Measurements from ENCODE around the gene ITIH5. TPM values are rescaled to one million over a fixed set of nuclear protein-coding genes. Genes with fewer than 3 reads are reported as not detected.
A peak's percentile ranks its signal among the peaks of the same experiment; 100 is the strongest.

Gene ITIH5
- total RNA-seq, 6 experiments from 2014 or later: 0.20 to 0.62 (median 0.48) TPM

DNA sequence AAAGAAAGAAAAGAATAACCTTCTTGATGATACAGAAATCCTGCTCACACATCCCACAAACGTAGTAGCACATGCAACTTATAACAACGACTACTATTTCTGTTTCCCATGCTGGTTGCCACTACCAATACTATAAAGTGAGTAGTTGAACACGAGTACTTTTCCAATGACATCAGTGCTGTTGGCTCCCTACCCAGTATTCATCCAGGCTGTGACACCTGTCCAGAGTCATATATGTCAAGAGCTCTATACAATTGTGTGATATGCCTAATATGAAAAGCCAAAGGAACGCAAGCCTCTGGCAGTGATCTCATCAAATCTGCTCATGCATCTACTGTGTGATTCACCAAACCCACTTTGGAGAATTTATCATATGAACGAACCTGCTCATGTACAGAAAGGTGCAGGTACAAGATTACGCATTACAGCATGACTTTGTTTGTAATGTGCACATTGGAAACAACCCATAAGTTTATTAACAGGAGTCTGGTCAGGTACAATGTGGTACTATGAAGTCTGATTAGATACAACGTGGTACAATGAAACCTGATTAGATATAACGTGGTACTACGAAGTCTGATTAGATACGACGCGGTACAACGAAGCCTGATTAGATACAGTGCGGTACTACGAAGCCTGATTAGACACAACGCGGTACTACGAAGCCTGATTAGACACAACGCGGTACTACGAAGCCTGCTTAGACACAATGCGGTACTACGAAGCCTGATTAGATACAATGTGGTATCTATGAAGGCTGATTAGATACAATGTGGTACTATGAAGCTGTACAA lies 5.8 kb upstream of the ITIH5 start:
- no peak overlapping the region for H3K27ac ChIP-seq
- intact Hi-C loops (cut with DNase I): loop anchor here in 1 of 2 donors (10.0 kb wide), 1 partner anchor 138 kb away; no protein-coding TSS in a partner anchor
- no peak overlapping the region for H3K4me3 ChIP-seq
- H3K9me3 ChIP-seq: no peaks in the 10 kb centered on the region
- H3K4me1 ChIP-seq: no peaks in the 10 kb centered on the region
- DNase-seq: no peak
- no peaks in the 10 kb centered on the region for H3K27me3 ChIP-seq
- no peak for TF ChIP-seq POLR2A (IDR thresholded peaks at IDR 0.05)
- TF ChIP-seq, protein P1, sequence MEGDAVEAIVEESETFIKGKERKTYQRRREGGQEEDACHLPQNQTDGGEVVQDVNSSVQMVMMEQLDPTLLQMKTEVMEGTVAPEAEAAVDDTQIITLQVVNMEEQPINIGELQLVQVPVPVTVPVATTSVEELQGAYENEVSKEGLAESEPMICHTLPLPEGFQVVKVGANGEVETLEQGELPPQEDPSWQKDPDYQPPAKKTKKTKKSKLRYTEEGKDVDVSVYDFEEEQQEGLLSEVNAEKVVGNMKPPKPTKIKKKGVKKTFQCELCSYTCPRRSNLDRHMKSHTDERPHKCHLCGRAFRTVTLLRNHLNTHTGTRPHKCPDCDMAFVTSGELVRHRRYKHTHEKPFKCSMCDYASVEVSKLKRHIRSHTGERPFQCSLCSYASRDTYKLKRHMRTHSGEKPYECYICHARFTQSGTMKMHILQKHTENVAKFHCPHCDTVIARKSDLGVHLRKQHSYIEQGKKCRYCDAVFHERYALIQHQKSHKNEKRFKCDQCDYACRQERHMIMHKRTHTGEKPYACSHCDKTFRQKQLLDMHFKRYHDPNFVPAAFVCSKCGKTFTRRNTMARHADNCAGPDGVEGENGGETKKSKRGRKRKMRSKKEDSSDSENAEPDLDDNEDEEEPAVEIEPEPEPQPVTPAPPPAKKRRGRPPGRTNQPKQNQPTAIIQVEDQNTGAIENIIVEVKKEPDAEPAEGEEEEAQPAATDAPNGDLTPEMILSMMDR (IDR thresholded peaks at IDR 0.05): no peak
- H3K36me3 ChIP-seq: no peaks in the 10 kb centered on the region
- ATAC-seq: no peak
- WGBS (ENCODE audit: insufficient coverage, low coverage, low lambda C conversion rate, missing lambda C conversion rate): 71% methylated on average over 23 of the region's 23 CpGs

DNA sequence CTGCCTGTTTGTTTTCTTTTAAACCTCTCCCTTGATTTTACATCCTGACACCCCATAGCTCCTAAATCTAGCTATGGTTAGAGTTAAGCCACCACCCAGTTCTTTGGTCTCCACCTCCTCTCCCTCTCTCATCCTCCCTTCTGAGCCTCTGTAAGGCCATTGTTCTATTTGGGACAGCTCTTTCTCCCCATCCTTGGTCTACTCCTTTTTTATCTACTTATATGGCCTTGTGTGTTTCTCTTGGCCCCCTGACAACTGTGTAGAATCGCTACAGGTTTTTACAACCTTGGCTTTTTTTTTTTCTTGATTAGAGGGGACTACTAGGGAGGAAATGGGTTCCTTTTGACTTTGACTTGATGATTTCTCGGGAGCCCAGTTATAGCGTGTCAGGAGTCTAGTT lies 3.4 kb upstream of the ITIH5 start:
- ATAC-seq (no peak), DNase-seq (no peak)
- intact Hi-C loops (cut with DNase I): loop anchor here in 1 of 2 donors (10.0 kb wide), 1 partner anchor 135 kb away; no protein-coding TSS in a partner anchor
- Histone ChIP-seq H3K27ac (no peak overlapping the region), H3K4me3 (no peak overlapping the region), H3K36me3 (no peaks in the 10 kb centered on the region), H3K9me3 (no peaks in the 10 kb centered on the region), H3K27me3 (peaks cover 0 to 3% of the 10 kb centered on the region in 2 donors), H3K4me1 (peaks cover 0 to 9% (median 0%) of the 10 kb centered on the region in 4 donors)
- TF ChIP-seq, protein P1 (IDR thresholded peaks at IDR 0.05): no peak
- no peak for TF ChIP-seq POLR2A (IDR thresholded peaks at IDR 0.05)
- 83% methylated on average over 3 of the region's 3 CpGs for WGBS (ENCODE audit: insufficient coverage, low coverage, low lambda C conversion rate, missing lambda C conversion rate)

DNA sequence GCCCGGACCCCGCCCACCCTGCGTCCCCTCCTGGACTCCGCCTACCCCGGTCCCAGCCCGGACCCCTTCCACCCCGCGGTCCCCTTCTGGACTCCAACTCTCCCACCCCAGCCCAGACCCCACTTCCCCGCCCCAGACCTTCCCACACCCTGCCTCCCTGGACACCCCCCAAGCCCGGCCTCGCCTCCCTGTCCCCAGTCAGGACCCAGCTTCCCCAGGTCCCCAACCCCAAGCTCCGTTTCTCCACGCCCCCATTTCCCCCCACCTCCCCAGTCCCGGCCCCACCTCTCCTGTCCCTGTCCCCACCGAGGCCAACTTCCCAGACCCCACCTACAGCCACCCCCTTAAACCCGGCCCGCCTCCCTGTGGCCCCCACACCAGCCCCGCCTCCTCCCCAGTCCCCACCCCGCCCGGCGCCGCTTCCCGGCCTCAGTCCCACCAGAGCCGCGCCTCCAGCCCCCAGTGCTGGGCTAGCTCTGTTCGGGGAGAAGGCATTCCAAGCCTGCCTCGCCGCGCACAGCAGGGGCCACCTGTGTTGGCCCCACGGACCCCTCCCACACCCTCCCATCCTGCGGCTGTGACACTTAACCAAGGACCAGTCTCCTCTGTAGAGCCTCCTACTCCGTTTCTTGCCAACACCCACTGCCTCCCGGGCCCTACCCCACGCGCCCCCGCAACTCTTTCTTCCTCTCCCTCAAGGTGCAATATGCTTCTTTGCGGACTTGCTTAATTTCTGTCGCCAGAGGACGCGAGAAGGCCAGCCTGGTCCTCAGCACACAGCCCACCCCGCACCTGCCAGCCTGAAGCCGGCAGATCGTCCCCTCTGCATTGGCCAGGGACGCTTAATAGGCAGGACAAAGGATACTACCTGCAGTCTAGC lies 736 bp upstream of the ITIH5 start:
- intact Hi-C loops (cut with DNase I): no loop called here
- TF ChIP-seq, protein P1 (IDR thresholded peaks at IDR 0.05): no peak
- no peak for TF ChIP-seq POLR2A (IDR thresholded peaks at IDR 0.05)
- H3K4me3 ChIP-seq: no peak overlapping the region
- H3K9me3 ChIP-seq: no peaks in the 10 kb centered on the region
- H3K27ac ChIP-seq: no peak overlapping the region
- peaks cover 0 to 9% (median 0%) of the 10 kb centered on the region in 4 donors for H3K4me1 ChIP-seq
- H3K36me3 ChIP-seq: no peaks in the 10 kb centered on the region
- peaks cover 0 to 3% of the 10 kb centered on the region in 2 donors for H3K27me3 ChIP-seq
- ATAC-seq (peak in 2 of 4 donors; percentile 43 to 44), DNase-seq (no peak)
- 7% methylated on average over 24 of the region's 44 CpGs for WGBS (ENCODE audit: insufficient coverage, low coverage, low lambda C conversion rate, missing lambda C conversion rate)

DNA sequence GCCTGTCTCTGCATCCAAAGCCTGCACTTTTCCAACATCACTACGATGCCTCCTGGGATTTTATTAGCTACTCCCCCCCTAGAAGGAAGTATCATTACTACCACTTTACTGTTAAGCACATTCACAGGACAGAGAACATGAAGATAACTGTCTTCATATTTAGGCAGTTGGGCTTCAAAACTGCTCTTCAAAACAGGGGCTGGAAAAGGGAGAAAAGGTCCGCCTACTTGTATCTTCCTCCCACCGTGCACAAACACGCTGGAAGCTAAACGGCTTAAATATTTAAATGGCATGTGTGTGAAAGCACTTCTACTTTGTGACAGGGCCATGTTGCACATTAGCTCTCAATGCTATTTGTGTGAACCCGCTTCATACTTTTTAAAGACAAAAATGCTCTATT lies 999 bp downstream of the ITIH5 start:
- 15% methylated on average over 5 of the region's 6 CpGs for WGBS (ENCODE audit: insufficient coverage, low coverage, low lambda C conversion rate, missing lambda C conversion rate)
- no peak for DNase-seq
- Histone ChIP-seq H3K36me3 (no peaks in the 10 kb centered on the region), H3K4me1 (peaks cover 0 to 9% (median 0%) of the 10 kb centered on the region in 4 donors), H3K4me3 (peak overlapping the region in 1 of 3 donors; percentile 53), H3K27ac (no peak overlapping the region), H3K27me3 (peaks cover 0 to 3% of the 10 kb centered on the region in 2 donors), H3K9me3 (no peaks in the 10 kb centered on the region)
- ATAC-seq: no peak
- no peak for TF ChIP-seq POLR2A (IDR thresholded peaks at IDR 0.05)
- TF ChIP-seq, protein P1 (IDR thresholded peaks at IDR 0.05): no peak
- intact Hi-C loops (cut with DNase I): no loop called here
